Common myeloid progenitor, CD34-positive (primary cell): ENCODE results near the gene TECTB.

ENCODE experiments used
- CTCF ChIA-PET: fragments of 350-600 bp; sonication (Branson Sonifier 250); formaldehyde crosslinking; loops from one replicate; lab custom pipeline; 2021; ENCODE audit warnings: antibody characterized with exemption; lab: Charles Lee
- POLR2A ChIA-PET: fragments of 350-600 bp; sonication (Branson Sonifier 250); formaldehyde crosslinking; loops from one replicate; lab custom pipeline; 2021; ENCODE audit warnings: antibody characterized with exemption; lab: Charles Lee
- DNase-seq, 3 donors: peaks; one replicate each; pipeline versions ENCODE4 v3.0.0 to v3.0.0-alpha.2; 2013
- H3K27ac ChIP-seq, 2 experiments: 1 replicate in 1 of 2; 2 replicates in 1 of 2; pipeline ENCODE4 v1.7.0; 2013; ENCODE audit warnings: inconsistent platforms in 2 of 2, low read length in 2 of 2, mild to moderate bottlenecking in 2 of 2, low read depth in 1 of 2, moderate library complexity in 1 of 2; ENCODE audit not compliant: severe bottlenecking in 2 of 2, insufficient read depth in 1 of 2, poor library complexity in 1 of 2
- H3K27me3 ChIP-seq, 5 experiments: replicated peaks in 2 of 5; 1 replicate in 3 of 5; 2 replicates in 2 of 5; pipeline versions ENCODE4 v1.6.1 to v1.7.0; 2013; ENCODE audit warnings: low read length in 4 of 5, mild to moderate bottlenecking in 2 of 5, moderate library complexity in 2 of 5, inconsistent platforms in 1 of 5; ENCODE audit not compliant: insufficient read depth in 5 of 5, control insufficient read depth in 4 of 5
- H3K36me3 ChIP-seq, 4 experiments: 1 replicate in 2 of 4; 2 replicates in 2 of 4; pipeline versions ENCODE4 v1.6.1 to v1.7.0; 2013; ENCODE audit warnings: low read length in 3 of 4, control low read depth in 1 of 4, mild to moderate bottlenecking in 1 of 4; ENCODE audit not compliant: control insufficient read depth in 4 of 4, insufficient read depth in 4 of 4
- H3K4me1 ChIP-seq, 4 experiments: 1 replicate in 3 of 4; 2 replicates in 1 of 4; pipeline versions ENCODE4 v1.6.1 to v1.7.1; 2013; ENCODE audit warnings: low read length in 3 of 4, mild to moderate bottlenecking in 3 of 4, control low read depth in 1 of 4, inconsistent platforms in 1 of 4, moderate library complexity in 1 of 4; ENCODE audit not compliant: control insufficient read depth in 4 of 4, insufficient read depth in 4 of 4; ENCODE audit errors: control extremely low read depth in 1 of 4
- H3K4me3 ChIP-seq, 7 experiments: 1 replicate in 4 of 7; 2 replicates in 3 of 7; pipeline versions ENCODE4 v1.5.1 to v1.7.0; 2013; ENCODE audit warnings: mild to moderate bottlenecking in 7 of 7, low read length in 6 of 7, moderate library complexity in 6 of 7, inconsistent platforms in 2 of 7, low read depth in 2 of 7, control low read depth in 1 of 7; ENCODE audit not compliant: insufficient read depth in 4 of 7, control insufficient read depth in 1 of 7; ENCODE audit errors: extremely low read depth in 1 of 7
- H3K9me3 ChIP-seq, 5 experiments: 1 replicate in 4 of 5; 2 replicates in 1 of 5; pipeline versions ENCODE4 v1.6.1 to v1.7.1; 2013; ENCODE audit warnings: low read length in 4 of 5, mild to moderate bottlenecking in 2 of 5, inconsistent platforms in 1 of 5, low read depth in 1 of 5, moderate library complexity in 1 of 5; ENCODE audit not compliant: control insufficient read depth in 4 of 5, insufficient read depth in 2 of 5; ENCODE audit errors: control extremely low read depth in 1 of 5
- WGBS: methylation state at CpG from one replicate; pipeline ENCODE4 v1.1.5; 2013; ENCODE audit not compliant: insufficient coverage; 5-methylcytosine and 5-hydroxymethylcytosine counted together

The TECTB gene

DNA sequence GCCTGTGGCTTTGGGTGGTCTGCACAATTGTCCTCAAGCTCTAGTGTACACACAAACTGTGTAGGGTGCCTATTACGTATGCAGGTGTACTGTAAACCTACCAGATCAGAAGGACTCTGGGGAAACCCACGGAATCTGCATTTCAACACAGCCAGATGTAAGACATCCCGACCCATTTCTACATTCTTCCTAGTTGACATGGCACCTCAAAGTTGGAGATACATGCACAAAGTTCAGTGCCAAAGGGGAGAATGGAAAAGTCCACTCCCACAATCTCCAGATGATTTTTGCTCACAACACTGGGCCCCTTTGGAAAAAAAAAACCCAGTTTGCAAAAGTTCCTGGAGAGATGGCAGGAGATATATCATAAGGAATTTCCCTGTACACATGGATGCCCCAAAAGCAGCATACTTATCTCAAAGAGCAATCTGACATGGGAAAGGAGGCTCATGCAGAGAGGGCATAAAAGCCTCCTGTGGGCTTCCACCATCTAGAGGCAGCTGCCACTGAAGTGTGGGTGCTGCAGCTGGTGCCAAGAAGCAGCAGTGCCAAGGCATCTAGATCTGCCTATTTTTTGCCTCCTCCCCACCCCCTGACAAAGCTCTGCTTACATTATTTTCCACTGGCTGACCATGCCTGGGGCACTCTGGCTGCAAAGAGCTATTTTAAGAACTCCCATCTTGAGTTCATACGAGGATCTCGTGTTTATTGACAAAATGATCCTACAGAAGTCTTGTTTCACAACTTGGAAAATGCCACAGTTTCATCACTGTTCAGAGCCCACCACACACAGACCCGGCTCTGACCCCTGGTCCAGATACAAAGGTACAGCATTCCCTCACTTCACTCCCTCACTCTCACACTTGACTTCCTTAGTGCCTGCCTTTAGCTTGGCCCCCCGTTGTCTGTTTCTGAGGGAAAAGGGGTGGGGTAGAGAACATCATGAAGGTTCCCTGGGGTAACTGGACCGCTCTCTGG, 12.9 kb downstream of the TECTB start:
- WGBS, result 84% methylated on average over 6 of the region's 8 CpGs
- H3K27me3 ChIP-seq, result peaks cover 0 to 19% (median 5%) of the 10 kb centered on the region in 5 experiments
- ChIA-PET CTCF (interaction anchor here (1.0 kb wide), 1 partner anchor 8 kb away, joined by 3 read pairs; no protein-coding TSS in a partner anchor), POLR2A (interaction anchor here (0.6 kb wide), 1 partner anchor 30 kb away, joined by 3 read pairs; no protein-coding TSS in a partner anchor)
- no peak overlapping the region for H3K4me3 ChIP-seq
- H3K27ac ChIP-seq, result no peak overlapping the region
- H3K4me1 ChIP-seq, result no peaks in the 10 kb centered on the region
- DNase-seq, result no peak
- no peaks in the 10 kb centered on the region for H3K36me3 ChIP-seq
- H3K9me3 ChIP-seq, result no peaks in the 10 kb centered on the region

DNA sequence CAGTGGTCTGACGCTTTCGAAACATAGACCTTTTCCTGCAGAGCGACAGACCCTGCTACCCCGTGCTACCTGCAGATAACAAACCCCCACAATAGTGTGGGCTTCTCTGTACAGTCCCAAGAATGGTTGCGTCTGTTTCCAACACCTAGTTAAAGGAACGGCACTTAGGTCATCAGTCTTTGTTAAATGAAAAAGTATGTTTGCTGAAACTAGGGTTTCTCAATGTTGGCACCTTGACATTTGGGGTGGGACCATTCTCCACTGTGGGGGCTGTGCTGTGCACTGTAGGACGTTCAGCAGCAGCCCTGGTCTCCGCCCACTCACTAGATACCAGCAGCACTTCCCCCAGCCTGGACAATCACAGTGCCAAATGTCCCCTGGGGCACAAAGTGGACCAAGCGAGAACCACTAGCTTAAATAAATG, 13.7 kb downstream of the TECTB start:
- no peak for DNase-seq
- Histone ChIP-seq H3K4me1 (no peaks in the 10 kb centered on the region), H3K36me3 (no peaks in the 10 kb centered on the region), H3K27me3 (peaks cover 0 to 19% (median 5%) of the 10 kb centered on the region in 5 experiments), H3K4me3 (no peak overlapping the region), H3K9me3 (no peaks in the 10 kb centered on the region), H3K27ac (no peak overlapping the region)
- POLR2A ChIA-PET, result interaction anchor here (0.6 kb wide), 1 partner anchor 31 kb away, joined by 3 read pairs; no protein-coding TSS in a partner anchor
- CTCF ChIA-PET, result no interaction called here
- 68% methylated on average over 5 of the region's 9 CpGs for WGBS

DNA sequence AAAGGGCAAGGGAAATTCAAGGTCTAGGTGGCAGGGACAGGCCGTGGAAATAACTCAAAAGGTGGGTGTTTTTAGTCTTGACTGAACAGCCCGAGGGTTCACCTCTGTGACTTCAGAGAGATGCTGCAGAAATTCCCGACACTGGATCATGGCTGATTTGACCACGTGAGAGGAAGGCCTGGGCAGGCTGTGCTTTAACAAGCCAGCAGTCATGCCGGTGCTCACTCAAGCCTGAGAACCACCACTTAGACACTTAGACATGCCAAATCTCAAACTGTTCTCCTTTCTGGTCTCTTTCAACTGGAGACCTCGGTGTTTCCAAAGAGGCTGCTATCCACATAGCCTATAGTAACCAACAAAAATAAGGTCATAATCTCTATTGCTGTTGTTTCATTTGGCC, 15.4 kb downstream of the TECTB start:
- CTCF ChIA-PET, result no interaction called here

DNA sequence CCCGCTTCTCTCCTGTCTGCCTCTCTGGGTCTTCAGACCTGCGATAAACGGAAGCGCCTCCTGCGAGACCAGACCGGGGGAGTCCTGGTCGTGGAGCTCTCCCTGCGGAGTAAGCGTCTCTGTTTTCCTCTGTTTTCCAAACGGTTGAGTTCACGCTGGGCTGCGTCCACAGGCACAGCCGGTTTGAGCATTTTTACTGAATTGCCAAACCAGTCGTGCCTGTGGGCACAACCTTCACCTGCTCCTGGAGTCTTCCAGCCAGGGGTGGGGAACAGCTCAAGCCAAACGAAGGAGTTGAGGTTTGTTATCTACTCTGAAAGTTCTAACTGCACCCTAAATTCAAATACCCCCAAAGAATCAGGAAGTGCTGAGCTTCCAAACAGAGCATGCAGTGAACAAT, 16.3 kb downstream of the TECTB start:
- CTCF ChIA-PET, result no interaction called here
- Histone ChIP-seq H3K27me3 (peaks cover 0 to 20% (median 9%) of the 10 kb centered on the region in 5 experiments), H3K9me3 (no peaks in the 10 kb centered on the region), H3K4me1 (no peaks in the 10 kb centered on the region), H3K36me3 (no peaks in the 10 kb centered on the region), H3K27ac (no peak overlapping the region), H3K4me3 (no peak overlapping the region)
- WGBS, result 62% methylated on average over 12 of the region's 15 CpGs
- POLR2A ChIA-PET, result no interaction called here
- DNase-seq, result no peak

More for the DNA sequence above, 15.4 kb downstream of the TECTB start:
- POLR2A ChIA-PET, result no interaction called here
- Histone ChIP-seq H3K4me3 (no peak overlapping the region), H3K36me3 (no peaks in the 10 kb centered on the region), H3K4me1 (no peaks in the 10 kb centered on the region), H3K27ac (no peak overlapping the region), H3K27me3 (peaks cover 0 to 16% (median 8%) of the 10 kb centered on the region in 5 experiments), H3K9me3 (no peaks in the 10 kb centered on the region)
- no peak for DNase-seq
- 97% methylated on average over 6 of the region's 6 CpGs for WGBS

DNA sequence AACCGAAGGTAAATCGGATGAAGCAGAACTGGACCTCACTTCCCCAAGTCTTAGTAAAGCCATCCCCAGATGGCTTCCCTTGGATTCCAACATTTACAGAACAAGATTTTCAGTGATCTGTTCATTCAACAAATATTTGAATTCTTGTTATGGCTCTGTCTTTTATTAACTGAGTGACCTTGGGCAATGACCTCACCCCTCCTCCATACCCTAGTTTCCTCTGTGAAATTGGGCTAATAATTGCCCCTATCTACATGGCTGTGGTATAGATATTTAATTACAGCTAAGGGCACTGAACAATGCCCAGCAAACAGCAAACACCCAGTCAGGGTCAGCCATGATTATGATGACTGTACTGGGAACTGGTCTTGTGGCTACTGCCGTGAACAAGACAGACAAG, 19.1 kb downstream of the TECTB start:
- no peak for DNase-seq
- no peaks in the 10 kb centered on the region for H3K9me3 ChIP-seq

DNA sequence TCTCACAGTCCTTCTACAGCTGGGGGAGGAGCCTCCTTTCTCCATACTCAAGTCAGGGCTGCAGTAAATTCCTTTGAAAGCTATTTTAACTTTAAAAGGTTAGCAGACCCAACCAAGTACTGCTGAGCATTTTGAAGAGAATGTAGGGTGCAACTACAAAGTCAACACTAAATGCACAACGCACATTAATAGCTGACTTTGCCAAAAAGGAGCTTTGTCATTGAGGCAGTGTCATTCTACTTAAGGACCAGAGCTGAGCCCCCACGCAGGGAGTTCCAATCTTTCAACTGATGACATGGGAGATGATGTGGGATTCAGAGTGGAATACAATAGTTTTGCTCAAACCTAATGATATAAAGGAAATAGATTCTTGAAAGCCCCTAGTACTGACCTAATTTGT, 20.3 kb downstream of the TECTB start:
- 93% methylated on average over 2 of the region's 2 CpGs for WGBS
- H3K27me3 ChIP-seq, result peaks cover 0 to 18% (median 10%) of the 10 kb centered on the region in 5 experiments
- no peaks in the 10 kb centered on the region for H3K9me3 ChIP-seq
- CTCF ChIA-PET, result interaction anchor here (0.5 to 1.1 kb wide), 3 partner anchors 12 to 167 kb away, joined by 3 to 4 read pairs (median 3); no protein-coding TSS in a partner anchor
- no peak overlapping the region for H3K4me3 ChIP-seq
- H3K36me3 ChIP-seq, result no peaks in the 10 kb centered on the region
- H3K27ac ChIP-seq, result no peak overlapping the region
- POLR2A ChIA-PET, result no interaction called here
- no peaks in the 10 kb centered on the region for H3K4me1 ChIP-seq
- no peak for DNase-seq

More for the DNA sequence above, 19.1 kb downstream of the TECTB start:
- 80% methylated on average over 2 of the region's 3 CpGs for WGBS
- no peaks in the 10 kb centered on the region for H3K36me3 ChIP-seq
- no peaks in the 10 kb centered on the region for H3K4me1 ChIP-seq
- POLR2A ChIA-PET, result no interaction called here
- no peak overlapping the region for H3K4me3 ChIP-seq
- peaks cover 0 to 18% (median 14%) of the 10 kb centered on the region in 5 experiments for H3K27me3 ChIP-seq
- CTCF ChIA-PET, result interaction anchor here (1.1 kb wide), 1 partner anchor 13 kb away, joined by 4 read pairs; no protein-coding TSS in a partner anchor
- no peak overlapping the region for H3K27ac ChIP-seq
